HEK293 (cell line): ENCODE data around the gene SWI5.

Source experiments
- BCL11A ChIP-seq: fragments of 450-650 bp; formaldehyde crosslinking; IDR thresholded peaks from 2 replicates; pipeline ENCODE4 v1.5.1; 2016; ENCODE audit warnings: low read depth, missing biosample characterization, missing genetic modification characterization
- INSM2 ChIP-seq: fragments of 450-650 bp; formaldehyde crosslinking; IDR thresholded peaks from 2 replicates; pipeline ENCODE4 v1.5.1; 2016; ENCODE audit warnings: missing biosample characterization, missing genetic modification characterization
- KLF9 ChIP-seq: fragments of 450-650 bp; formaldehyde crosslinking; IDR thresholded peaks from 2 replicates; pipeline ENCODE4 v1.5.1; 2016; ENCODE audit warnings: missing biosample characterization, missing genetic modification characterization, low read depth
- REST ChIP-seq: fragments of 450-650 bp; formaldehyde crosslinking; IDR thresholded peaks from 2 replicates; pipeline ENCODE4 v1.5.1; 2016; ENCODE audit warnings: missing biosample characterization, missing genetic modification characterization
- SP2 ChIP-seq: fragments of 450-650 bp; formaldehyde crosslinking; IDR thresholded peaks from 2 replicates; pipeline ENCODE4 v1.5.1; 2016; ENCODE audit warnings: missing biosample characterization, missing genetic modification characterization
- SP7 ChIP-seq: fragments of 450-650 bp; formaldehyde crosslinking; IDR thresholded peaks from 2 replicates; pipeline ENCODE4 v1.5.1; 2016; ENCODE audit warnings: missing biosample characterization, missing genetic modification characterization
- ZBTB17 ChIP-seq: fragments of 450-650 bp; formaldehyde crosslinking; IDR thresholded peaks from 2 replicates; pipeline ENCODE4 v1.5.1; 2016; ENCODE audit warnings: missing biosample characterization, missing genetic modification characterization
- ZEB2 ChIP-seq: fragments of 450-650 bp; formaldehyde crosslinking; IDR thresholded peaks from 2 replicates; pipeline ENCODE4 v1.5.1; 2016; ENCODE audit warnings: missing biosample characterization, missing genetic modification characterization
- ZFHX2 ChIP-seq: fragments of 450-650 bp; formaldehyde crosslinking; conservative IDR thresholded peaks from 2 replicates; pipeline ENCODE4 v1.5.1; 2016; ENCODE audit warnings: missing biosample characterization, missing genetic modification characterization
- ZFP41 ChIP-seq: fragments of 450-650 bp; formaldehyde crosslinking; IDR thresholded peaks from 2 replicates; pipeline ENCODE4 v1.5.1; 2016; ENCODE audit warnings: missing biosample characterization, missing genetic modification characterization, borderline replicate concordance
- ZFP69B ChIP-seq: fragments of 450-650 bp; formaldehyde crosslinking; IDR thresholded peaks from 2 replicates; pipeline ENCODE4 v1.5.1; 2016; ENCODE audit warnings: missing biosample characterization, missing genetic modification characterization
- ZNF274 ChIP-seq, 2 experiments: fragments of 200-500 bp in 1 of 2; fragments of 450-650 bp in 1 of 2; sonication (Bioruptor generic) in 1 of 2; formaldehyde crosslinking in 1 of 2; IDR thresholded peaks; 2 replicates each; pipeline versions ENCODE4 v1.5.1 to v1.6.1; 2014 to 2016; ENCODE audit warnings: borderline replicate concordance in 1 of 2, inconsistent platforms in 1 of 2, low read length in 1 of 2, missing biosample characterization in 1 of 2, missing genetic modification characterization in 1 of 2
- ZNF391 ChIP-seq: fragments of 450-650 bp; formaldehyde crosslinking; IDR thresholded peaks from 2 replicates; pipeline ENCODE4 v1.5.1; 2016; ENCODE audit warnings: low read depth, missing biosample characterization, missing genetic modification characterization, borderline replicate concordance
- ZNF394 ChIP-seq: fragments of 450-650 bp; formaldehyde crosslinking; IDR thresholded peaks from 2 replicates; pipeline ENCODE4 v1.5.1; 2016; ENCODE audit warnings: missing biosample characterization, missing genetic modification characterization, mild to moderate bottlenecking, moderate library complexity, borderline replicate concordance
- ZNF513 ChIP-seq: fragments of 450-650 bp; IDR thresholded peaks from 2 replicates; pipeline ENCODE4 v1.5.1; 2018; ENCODE audit warnings: missing biosample characterization, missing genetic modification characterization
- ZNF529 ChIP-seq: fragments of 450-650 bp; formaldehyde crosslinking; IDR thresholded peaks from 2 replicates; pipeline ENCODE4 v1.5.1; 2017; ENCODE audit warnings: missing genetic modification characterization, missing biosample characterization; ENCODE audit not compliant: insufficient replicate concordance
- ZNF701 ChIP-seq: fragments of 450-650 bp; formaldehyde crosslinking; IDR thresholded peaks from 2 replicates; pipeline ENCODE4 v1.5.1; 2016; ENCODE audit warnings: missing biosample characterization, missing genetic modification characterization
- ZNF777 ChIP-seq: fragments of 450-650 bp; formaldehyde crosslinking; IDR thresholded peaks from 2 replicates; pipeline ENCODE4 v1.5.1; 2017; ENCODE audit warnings: missing biosample characterization, missing genetic modification characterization, borderline replicate concordance
- ZXDB ChIP-seq: fragments of 450-650 bp; formaldehyde crosslinking; IDR thresholded peaks from 2 replicates; pipeline ENCODE4 v1.5.1; 2016; ENCODE audit warnings: missing biosample characterization, missing genetic modification characterization
- TF ChIP-seq, protein P1 (sequence below): fragments of 450-650 bp; formaldehyde crosslinking; IDR thresholded peaks from 2 replicates; pipeline ENCODE4 v1.5.1; 2016; ENCODE audit warnings: missing biosample characterization, missing genetic modification characterization
- TF ChIP-seq, protein P2 (sequence below): fragments of 450-650 bp; formaldehyde crosslinking; IDR thresholded peaks from 2 replicates; pipeline ENCODE4 v1.5.1; 2016; ENCODE audit warnings: missing biosample characterization, missing genetic modification characterization
- TF ChIP-seq, protein P3 (sequence below): fragments of 450-650 bp; formaldehyde crosslinking; IDR thresholded peaks from 2 replicates; pipeline ENCODE4 v1.5.1; 2016; ENCODE audit warnings: missing biosample characterization, missing genetic modification characterization, low read depth
- TF ChIP-seq, protein P4 (sequence below): fragments of 450-650 bp; formaldehyde crosslinking; IDR thresholded peaks from 2 replicates; pipeline ENCODE4 v1.5.1; 2016; ENCODE audit warnings: missing biosample characterization, missing genetic modification characterization

Gene SWI5

DNA sequence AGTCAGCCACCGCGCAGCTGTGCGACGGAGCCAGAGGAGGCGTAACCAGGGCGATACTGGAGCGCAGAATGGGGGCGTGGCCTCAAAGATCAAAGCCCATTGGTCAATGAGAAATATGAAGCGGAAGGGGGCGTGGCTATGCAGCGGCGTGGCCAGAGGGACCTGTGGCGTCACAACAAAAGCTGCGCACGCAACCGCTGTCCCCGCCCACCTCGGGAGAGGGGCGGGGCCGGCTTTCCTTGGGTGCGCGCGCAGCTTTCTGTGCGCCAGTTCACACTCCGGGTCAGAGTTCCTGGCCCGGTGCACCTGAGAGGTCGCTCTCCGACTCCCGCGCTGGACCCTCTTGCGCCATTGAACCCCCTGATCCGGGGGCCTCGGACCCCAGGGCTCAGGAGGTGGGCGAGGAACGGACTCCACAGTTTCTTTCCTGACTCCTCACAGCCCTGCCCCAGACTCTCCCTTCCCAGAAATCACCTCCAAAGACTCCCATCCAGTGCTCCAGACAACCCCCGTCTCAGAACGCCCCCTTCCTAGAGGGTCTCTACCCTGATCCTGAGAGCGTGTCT is at the start of gene SWI5 (continued):
- TF ChIP-seq ZNF274 (IDR thresholded peaks at IDR 0.05; ENCODE audit: low read length) (no peak), ZNF274 (tag by site-specific recombination; IDR thresholded peaks at IDR 0.05; ENCODE audit: borderline replicate concordance) (no peak), ZFHX2 (tag by site-specific recombination) (no peak), ZFP41 (tag by site-specific recombination) (no peak), ZBTB17 (tag by site-specific recombination) (no peak), ZNF391 (peak; percentile 39; the same call in 1 of the 2 replicates), ZNF777 (tag by site-specific recombination) (no peak), SP7 (peak; percentile 41), ZNF394 (tag by site-specific recombination) (no peak), ZNF529 (tag by site-specific recombination) (no peak), ZNF513 (tag by site-specific recombination) (no peak), ZNF701 (no peak), REST (tag by site-specific recombination) (no peak), KLF9 (peak; percentile 95), ZFP69B (tag by site-specific recombination) (no peak), INSM2 (0 out of 2 replicates have a peak, but pooled peaks have one; percentile 19), ZEB2 (0 out of 2 replicates have a peak, but pooled peaks have one; percentile 28), SP2 (tag by site-specific recombination) (peak; percentile 96), BCL11A (tag by site-specific recombination) (peak; percentile 83; the same call in 1 of the 2 replicates), ZXDB (tag by site-specific recombination) (peak; percentile 20; the same call in 1 of the 2 replicates)
- TF ChIP-seq, protein P1, sequence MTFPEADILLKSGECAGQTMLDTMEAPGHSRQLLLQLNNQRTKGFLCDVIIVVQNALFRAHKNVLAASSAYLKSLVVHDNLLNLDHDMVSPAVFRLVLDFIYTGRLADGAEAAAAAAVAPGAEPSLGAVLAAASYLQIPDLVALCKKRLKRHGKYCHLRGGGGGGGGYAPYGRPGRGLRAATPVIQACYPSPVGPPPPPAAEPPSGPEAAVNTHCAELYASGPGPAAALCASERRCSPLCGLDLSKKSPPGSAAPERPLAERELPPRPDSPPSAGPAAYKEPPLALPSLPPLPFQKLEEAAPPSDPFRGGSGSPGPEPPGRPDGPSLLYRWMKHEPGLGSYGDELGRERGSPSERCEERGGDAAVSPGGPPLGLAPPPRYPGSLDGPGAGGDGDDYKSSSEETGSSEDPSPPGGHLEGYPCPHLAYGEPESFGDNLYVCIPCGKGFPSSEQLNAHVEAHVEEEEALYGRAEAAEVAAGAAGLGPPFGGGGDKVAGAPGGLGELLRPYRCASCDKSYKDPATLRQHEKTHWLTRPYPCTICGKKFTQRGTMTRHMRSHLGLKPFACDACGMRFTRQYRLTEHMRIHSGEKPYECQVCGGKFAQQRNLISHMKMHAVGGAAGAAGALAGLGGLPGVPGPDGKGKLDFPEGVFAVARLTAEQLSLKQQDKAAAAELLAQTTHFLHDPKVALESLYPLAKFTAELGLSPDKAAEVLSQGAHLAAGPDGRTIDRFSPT (tag by site-specific recombination), result no peak
- TF ChIP-seq, protein P2, sequence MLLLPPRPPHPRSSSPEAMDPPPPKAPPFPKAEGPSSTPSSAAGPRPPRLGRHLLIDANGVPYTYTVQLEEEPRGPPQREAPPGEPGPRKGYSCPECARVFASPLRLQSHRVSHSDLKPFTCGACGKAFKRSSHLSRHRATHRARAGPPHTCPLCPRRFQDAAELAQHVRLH (tag by site-specific recombination), result no peak
- TF ChIP-seq, protein P3, sequence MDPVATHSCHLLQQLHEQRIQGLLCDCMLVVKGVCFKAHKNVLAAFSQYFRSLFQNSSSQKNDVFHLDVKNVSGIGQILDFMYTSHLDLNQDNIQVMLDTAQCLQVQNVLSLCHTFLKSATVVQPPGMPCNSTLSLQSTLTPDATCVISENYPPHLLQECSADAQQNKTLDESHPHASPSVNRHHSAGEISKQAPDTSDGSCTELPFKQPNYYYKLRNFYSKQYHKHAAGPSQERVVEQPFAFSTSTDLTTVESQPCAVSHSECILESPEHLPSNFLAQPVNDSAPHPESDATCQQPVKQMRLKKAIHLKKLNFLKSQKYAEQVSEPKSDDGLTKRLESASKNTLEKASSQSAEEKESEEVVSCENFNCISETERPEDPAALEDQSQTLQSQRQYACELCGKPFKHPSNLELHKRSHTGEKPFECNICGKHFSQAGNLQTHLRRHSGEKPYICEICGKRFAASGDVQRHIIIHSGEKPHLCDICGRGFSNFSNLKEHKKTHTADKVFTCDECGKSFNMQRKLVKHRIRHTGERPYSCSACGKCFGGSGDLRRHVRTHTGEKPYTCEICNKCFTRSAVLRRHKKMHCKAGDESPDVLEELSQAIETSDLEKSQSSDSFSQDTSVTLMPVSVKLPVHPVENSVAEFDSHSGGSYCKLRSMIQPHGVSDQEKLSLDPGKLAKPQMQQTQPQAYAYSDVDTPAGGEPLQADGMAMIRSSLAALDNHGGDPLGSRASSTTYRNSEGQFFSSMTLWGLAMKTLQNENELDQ (tag by site-specific recombination), result no peak
- TF ChIP-seq, protein P4, sequence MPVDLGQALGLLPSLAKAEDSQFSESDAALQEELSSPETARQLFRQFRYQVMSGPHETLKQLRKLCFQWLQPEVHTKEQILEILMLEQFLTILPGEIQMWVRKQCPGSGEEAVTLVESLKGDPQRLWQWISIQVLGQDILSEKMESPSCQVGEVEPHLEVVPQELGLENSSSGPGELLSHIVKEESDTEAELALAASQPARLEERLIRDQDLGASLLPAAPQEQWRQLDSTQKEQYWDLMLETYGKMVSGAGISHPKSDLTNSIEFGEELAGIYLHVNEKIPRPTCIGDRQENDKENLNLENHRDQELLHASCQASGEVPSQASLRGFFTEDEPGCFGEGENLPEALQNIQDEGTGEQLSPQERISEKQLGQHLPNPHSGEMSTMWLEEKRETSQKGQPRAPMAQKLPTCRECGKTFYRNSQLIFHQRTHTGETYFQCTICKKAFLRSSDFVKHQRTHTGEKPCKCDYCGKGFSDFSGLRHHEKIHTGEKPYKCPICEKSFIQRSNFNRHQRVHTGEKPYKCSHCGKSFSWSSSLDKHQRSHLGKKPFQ, result peak; percentile 100
